NB4 (cell line): Measurements from ENCODE around the gene COMT.

Experiments used
- DNase-seq: peaks from one replicate; pipeline ENCODE4 v3.0.0; 2010; ENCODE audit warnings: low read depth
- H3K4me3 ChIP-seq: one replicate; pipeline ENCODE4 v1.5.1; 2011; ENCODE audit warnings: mild to moderate bottlenecking, low read depth, low read length, moderate library complexity
- MYC ChIP-seq: IDR thresholded peaks from 2 replicates; pipeline ENCODE4 v1.6.1; 2011; ENCODE audit warnings: low read depth, low read length
- POLR2A ChIP-seq: IDR thresholded peaks from 2 replicates; pipeline ENCODE4 v1.6.1; 2011; ENCODE audit warnings: mild to moderate bottlenecking; ENCODE audit not compliant: insufficient read length; ENCODE audit errors: extremely low read depth
- TF ChIP-seq, protein P1 (sequence below): IDR thresholded peaks from 2 replicates; pipeline ENCODE4 v1.6.1; 2011; ENCODE audit warnings: low read depth, low read length
- TF ChIP-seq, protein P2 (sequence below): IDR thresholded peaks from one replicate; pipeline ENCODE4 v1.5.1; 2012; ENCODE audit warnings: low read depth, low read length

Gene COMT

DNA sequence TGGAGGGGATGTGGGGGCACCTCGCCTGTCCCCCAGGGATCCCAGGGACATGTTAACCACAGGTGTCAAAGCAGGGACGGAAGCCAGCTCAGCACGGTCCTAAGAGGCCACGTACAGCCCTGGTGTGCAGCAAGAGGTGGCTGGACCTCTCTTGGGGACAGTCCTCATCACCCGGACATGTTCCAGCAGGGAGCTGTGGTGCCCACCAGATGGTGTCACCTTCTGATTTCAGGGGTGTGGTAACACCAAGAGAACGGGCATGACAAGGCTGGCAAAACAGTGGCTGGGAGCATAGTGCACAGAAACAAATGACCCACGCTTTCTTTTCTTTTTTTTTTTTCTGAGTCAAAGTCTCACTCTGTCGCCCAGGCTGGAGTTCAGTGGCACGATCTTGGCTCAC is 25.6 kb upstream of the COMT start:
- TF ChIP-seq, protein P1, sequence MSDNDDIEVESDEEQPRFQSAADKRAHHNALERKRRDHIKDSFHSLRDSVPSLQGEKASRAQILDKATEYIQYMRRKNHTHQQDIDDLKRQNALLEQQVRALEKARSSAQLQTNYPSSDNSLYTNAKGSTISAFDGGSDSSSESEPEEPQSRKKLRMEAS, result no peak
- no peak for TF ChIP-seq MYC
- H3K4me3 ChIP-seq, result no peak overlapping the region
- DNase-seq, result no peak

DNA sequence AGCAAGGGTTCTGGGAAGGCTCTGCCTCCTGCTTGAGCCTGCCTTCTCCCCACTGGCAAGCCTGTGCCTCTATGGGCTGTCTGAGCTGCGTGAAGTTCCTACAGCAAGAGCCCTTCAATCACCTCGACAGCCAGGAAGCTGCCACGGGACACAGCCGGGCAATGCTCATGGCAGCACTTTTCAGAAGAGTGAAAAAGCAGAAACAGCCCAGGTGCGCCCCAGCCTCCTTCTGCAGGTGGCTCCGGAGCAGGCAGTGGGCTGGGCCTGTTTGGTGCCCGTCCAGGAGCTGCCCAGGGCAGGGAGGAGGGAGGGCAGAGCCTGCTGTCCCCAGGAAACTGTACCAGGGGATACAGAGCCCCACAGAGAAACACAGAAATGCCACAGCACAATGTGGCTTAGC is 24.6 kb upstream of the COMT start:
- no peak for TF ChIP-seq POLR2A
- TF ChIP-seq, protein P2, sequence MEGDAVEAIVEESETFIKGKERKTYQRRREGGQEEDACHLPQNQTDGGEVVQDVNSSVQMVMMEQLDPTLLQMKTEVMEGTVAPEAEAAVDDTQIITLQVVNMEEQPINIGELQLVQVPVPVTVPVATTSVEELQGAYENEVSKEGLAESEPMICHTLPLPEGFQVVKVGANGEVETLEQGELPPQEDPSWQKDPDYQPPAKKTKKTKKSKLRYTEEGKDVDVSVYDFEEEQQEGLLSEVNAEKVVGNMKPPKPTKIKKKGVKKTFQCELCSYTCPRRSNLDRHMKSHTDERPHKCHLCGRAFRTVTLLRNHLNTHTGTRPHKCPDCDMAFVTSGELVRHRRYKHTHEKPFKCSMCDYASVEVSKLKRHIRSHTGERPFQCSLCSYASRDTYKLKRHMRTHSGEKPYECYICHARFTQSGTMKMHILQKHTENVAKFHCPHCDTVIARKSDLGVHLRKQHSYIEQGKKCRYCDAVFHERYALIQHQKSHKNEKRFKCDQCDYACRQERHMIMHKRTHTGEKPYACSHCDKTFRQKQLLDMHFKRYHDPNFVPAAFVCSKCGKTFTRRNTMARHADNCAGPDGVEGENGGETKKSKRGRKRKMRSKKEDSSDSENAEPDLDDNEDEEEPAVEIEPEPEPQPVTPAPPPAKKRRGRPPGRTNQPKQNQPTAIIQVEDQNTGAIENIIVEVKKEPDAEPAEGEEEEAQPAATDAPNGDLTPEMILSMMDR, result no peak
- no peak for TF ChIP-seq MYC
- TF ChIP-seq, protein P1, result no peak
- DNase-seq, result no peak
- H3K4me3 ChIP-seq, result no peak overlapping the region

DNA sequence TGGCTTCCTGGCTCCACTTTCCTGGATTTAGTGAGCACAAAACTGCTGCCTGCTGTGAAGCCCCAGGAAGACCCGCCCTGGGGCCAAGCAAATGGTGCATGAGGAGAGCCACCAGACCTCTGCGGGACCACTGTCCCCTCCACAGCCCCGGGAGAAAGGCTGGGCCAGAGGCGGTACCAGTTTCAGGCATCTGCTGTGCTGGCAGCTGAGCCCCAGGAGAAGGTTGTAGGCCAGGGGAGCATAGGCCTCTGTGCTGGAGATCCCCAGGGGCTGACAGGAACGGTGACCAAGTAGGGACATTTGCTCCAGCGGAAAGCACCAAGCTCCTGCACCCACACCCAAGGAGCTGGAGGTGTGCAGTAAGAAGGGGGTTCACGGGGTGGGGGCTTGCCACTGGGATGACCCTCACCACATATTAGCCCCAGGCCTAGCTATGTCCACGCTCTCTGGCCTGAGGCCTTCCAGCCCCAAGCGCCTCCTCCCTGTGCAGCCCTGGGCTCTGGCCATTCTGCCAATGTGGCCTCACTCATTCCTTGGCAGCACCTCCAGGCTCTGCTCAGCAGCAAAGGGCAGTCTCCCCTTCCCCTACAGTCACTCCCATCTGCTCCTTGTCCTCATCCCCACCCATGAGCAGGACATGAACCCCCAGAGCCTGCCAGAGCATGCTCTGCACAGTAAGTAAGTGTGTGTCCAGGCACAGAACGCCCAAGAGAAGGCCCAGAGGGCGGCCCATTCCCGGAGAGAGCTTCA is 24.0 kb upstream of the COMT start:
- DNase-seq, result no peak
- TF ChIP-seq, protein P2, result no peak
- no peak for TF ChIP-seq POLR2A
- TF ChIP-seq MYC, result no peak
- TF ChIP-seq, protein P1, result no peak
- no peak overlapping the region for H3K4me3 ChIP-seq

DNA sequence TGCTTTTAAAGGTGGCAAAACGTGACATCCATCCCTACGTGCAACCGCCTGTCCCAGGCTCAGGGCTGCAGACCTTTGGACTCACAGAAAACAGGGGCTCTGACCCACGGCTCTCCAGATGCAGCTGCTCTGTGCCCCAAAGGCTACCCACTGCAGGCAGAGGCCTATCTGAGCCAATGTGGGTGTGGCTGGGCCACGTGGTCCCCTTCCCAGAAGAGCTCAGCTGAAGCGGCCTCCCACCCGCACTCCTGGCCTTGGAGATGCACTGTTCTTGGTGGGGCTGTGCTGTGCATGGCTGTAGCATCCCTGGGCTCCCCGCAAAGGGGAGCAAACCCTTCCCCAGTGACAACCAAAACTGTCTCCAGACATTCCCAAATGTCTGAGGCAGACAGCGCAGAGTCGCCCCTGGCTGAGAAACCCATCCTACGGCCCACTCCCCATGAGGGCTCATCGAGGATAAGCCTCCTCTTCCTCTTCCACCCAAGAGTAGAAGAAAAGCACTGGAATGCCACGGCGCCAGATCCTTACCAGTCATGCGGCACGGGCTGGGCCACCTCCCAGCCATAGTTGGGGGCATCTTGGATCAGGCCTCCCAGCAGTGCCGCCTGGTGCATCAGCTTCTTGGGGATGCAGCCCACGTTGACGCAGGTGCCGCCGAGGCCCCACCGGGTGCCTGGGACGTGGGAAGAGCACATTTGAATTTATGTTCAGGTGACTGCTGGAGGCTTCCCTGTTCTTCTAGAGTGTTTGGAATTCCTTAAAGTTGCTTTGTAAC is 23.1 kb upstream of the COMT start:
- DNase-seq, result no peak
- TF ChIP-seq MYC (no peak), POLR2A (no peak)
- TF ChIP-seq, protein P2, result no peak
- TF ChIP-seq, protein P1, result no peak
- no peak overlapping the region for H3K4me3 ChIP-seq

DNA sequence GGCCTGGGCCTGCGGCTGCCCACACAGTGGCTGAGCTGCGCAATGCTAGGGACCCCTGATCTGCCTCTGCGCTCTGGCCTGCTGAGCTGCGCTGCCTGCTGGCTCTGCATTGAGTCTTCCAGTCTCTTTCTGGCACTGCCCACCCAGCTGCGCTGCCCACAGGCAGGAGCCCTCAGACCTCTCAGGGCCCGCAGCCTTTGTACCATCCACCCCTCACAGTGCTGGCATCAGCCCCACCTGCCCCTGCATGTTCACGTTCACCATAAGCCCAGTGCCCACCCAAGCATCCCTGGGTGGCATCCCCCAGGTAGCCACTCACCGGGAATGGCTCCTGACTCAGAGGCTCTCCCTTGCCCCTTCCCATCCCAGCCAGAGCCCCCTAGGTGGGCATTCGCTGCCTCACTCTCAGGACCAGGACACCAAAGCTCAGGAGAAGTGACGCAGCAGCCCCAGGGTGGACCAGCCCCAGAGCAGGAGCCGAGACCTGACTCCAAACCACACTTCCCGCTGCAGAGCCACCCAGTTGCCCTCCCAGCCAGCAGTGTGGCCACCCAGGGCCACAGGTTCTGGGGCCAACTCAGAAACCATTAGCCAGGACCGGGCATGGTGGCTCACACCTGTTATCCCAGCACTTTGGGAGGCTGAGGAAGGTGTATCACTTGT is 21.7 kb upstream of the COMT start:
- H3K4me3 ChIP-seq, result no peak overlapping the region
- TF ChIP-seq POLR2A (no peak), MYC (no peak)
- TF ChIP-seq, protein P2, result no peak
- TF ChIP-seq, protein P1, result no peak
- DNase-seq, result no peak
